Measurements from ENCODE around the gene NDRG3.

The NDRG3 gene

DNA sequence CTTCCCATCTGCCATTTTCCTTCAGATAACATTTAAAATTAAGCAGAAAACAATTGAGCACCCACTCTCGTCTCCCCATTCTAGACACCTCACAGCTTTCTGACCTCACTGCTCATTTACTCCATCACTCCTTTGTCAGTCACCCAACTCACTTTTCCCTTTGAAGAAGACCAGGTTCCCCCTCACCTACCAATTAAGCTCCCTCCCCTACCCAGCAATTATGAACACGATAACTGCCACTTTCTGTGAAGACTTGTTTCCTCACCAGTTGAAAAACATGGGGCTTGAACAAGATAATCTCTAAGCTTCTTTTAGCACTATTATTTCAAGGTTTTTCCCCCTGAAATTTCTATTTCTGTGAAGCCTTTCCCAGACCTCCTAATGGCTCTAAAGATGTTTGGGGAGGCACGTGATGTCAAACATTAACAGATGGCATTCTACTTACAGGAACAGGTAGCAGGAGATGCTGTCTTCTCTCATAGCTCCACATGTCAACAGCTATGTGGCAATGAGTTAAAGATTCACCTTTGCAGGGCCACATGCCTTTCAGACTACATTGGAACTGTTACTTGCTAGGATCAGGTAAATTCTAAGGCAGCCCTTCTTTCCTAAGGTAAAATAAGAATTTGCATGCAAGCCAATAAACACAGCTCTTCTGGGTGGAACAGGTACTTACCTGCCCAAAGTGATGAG lies 75.1 kb downstream of the NDRG3 start:
- H3K27ac ChIP-seq (ENCODE audit: low read depth, low read length, severe bottlenecking), result no peak overlapping the region
- H3K36me3 ChIP-seq (ENCODE audit: control insufficient read depth, insufficient read depth, low read length), result peaks cover 3% of the 10 kb centered on the region
- H3K4me1 ChIP-seq (ENCODE audit: control insufficient read depth, insufficient read depth, low read length, poor library complexity, severe bottlenecking), result no peaks in the 10 kb centered on the region
- H3K4me3 ChIP-seq (ENCODE audit: extremely low read depth, insufficient read depth, low read length, poor library complexity, severe bottlenecking), result no peak overlapping the region
- H3K9me3 ChIP-seq (ENCODE audit: control insufficient read depth, low read length), result no peaks in the 10 kb centered on the region
- WGBS, 2 experiments (ENCODE audit: insufficient coverage in 2 of 2), result 92 to 100% methylated on average over 3 of the region's 3 CpGs

- Histone ChIP-seq H3K4me1 (ENCODE audit: control insufficient read depth, insufficient read depth, low read length, poor library complexity, severe bottlenecking) (no peaks in the 10 kb centered on the region), H3K4me3 (ENCODE audit: extremely low read depth, insufficient read depth, low read length, poor library complexity, severe bottlenecking) (no peak overlapping the region), H3K27ac (ENCODE audit: low read depth, low read length, severe bottlenecking) (no peak overlapping the region), H3K9me3 (ENCODE audit: control insufficient read depth, low read length) (no peaks in the 10 kb centered on the region), H3K36me3 (ENCODE audit: control insufficient read depth, insufficient read depth, low read length) (peaks cover 24% of the 10 kb centered on the region)
- 90 to 91% methylated on average over 2 to 3 of the region's 4 CpGs for WGBS, 2 experiments (ENCODE audit: insufficient coverage in 2 of 2)
Observed at GRCh38 chr20:36666181-36666740, 79.6 kb downstream of the NDRG3 start.

- H3K4me3 ChIP-seq (ENCODE audit: extremely low read depth, insufficient read depth, low read length, poor library complexity, severe bottlenecking), result no peak overlapping the region
- peaks cover 31% of the 10 kb centered on the region for H3K36me3 ChIP-seq (ENCODE audit: control insufficient read depth, insufficient read depth, low read length)
- no peak overlapping the region for H3K27ac ChIP-seq (ENCODE audit: low read depth, low read length, severe bottlenecking)
- no peaks in the 10 kb centered on the region for H3K4me1 ChIP-seq (ENCODE audit: control insufficient read depth, insufficient read depth, low read length, poor library complexity, severe bottlenecking)
- H3K9me3 ChIP-seq (ENCODE audit: control insufficient read depth, low read length), result no peaks in the 10 kb centered on the region
- 96% methylated on average over 2 of the region's 2 CpGs; no CpG with 5 or more reads in 1 of the 2 experiments for WGBS, 2 experiments (ENCODE audit: insufficient coverage in 2 of 2)
Observed at GRCh38 chr20:36663031-36663430, 82.9 kb downstream of the NDRG3 start.

- Histone ChIP-seq H3K9me3 (ENCODE audit: control insufficient read depth, low read length) (no peaks in the 10 kb centered on the region), H3K36me3 (ENCODE audit: control insufficient read depth, insufficient read depth, low read length) (peaks cover 28% of the 10 kb centered on the region), H3K27ac (ENCODE audit: low read depth, low read length, severe bottlenecking) (no peak overlapping the region), H3K4me3 (ENCODE audit: extremely low read depth, insufficient read depth, low read length, poor library complexity, severe bottlenecking) (no peak overlapping the region), H3K4me1 (ENCODE audit: control insufficient read depth, insufficient read depth, low read length, poor library complexity, severe bottlenecking) (no peaks in the 10 kb centered on the region)
- whole genome bisulfite sequencing, 2 experiments (ENCODE audit: insufficient coverage in 2 of 2), result 100% methylated on average over 2 of the region's 3 CpGs; no CpG with 5 or more reads in 1 of the 2 experiments
Observed at GRCh38 chr20:36658300-36658699, 87.6 kb downstream of the NDRG3 start.

DNA sequence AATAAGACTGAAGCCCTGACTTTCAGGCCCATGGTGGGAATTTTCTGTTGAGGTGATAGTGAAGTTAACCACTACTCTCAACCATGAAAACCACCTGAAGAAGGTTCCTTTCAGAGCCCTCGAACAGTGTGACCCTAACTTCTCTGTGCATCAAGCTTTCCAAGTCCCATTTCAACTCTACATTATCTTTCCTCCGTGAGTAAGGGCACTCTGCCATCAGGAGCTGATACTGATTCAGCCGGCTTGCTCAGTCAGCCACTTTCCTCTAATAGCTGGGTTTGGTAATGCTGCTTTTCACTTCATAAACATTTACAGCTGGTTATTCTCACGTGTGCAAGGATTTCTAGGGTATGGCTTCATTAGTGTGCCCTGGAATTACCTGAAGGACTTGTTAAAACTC lies 89.2 kb downstream of the NDRG3 start:
- 85 to 100% methylated on average over 2 to 3 of the region's 4 CpGs for WGBS, 2 experiments (ENCODE audit: insufficient coverage in 2 of 2)
- Histone ChIP-seq H3K4me1 (ENCODE audit: control insufficient read depth, insufficient read depth, low read length, poor library complexity, severe bottlenecking) (no peaks in the 10 kb centered on the region), H3K4me3 (ENCODE audit: extremely low read depth, insufficient read depth, low read length, poor library complexity, severe bottlenecking) (no peak overlapping the region), H3K27ac (ENCODE audit: low read depth, low read length, severe bottlenecking) (no peak overlapping the region), H3K9me3 (ENCODE audit: control insufficient read depth, low read length) (no peaks in the 10 kb centered on the region), H3K36me3 (ENCODE audit: control insufficient read depth, insufficient read depth, low read length) (peaks cover 26% of the 10 kb centered on the region)

DNA sequence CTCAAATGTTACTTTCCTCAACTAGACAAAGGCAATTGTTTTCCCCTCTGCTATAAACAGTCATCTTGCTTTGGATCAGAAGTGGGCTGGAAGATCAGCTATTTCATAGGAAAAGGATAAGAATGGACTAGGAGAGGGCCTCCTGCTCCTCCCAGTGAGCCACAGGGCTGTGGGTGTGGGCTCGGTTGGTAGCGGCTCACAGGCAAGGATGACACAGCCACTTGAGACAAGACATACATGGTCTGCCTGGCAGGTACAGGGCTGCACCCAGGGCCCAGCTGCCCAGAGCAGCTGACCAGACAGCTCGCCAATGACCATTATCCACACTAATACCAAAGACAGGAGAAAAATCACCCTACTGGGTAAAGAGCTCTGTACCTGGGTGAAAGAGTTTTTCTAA lies 90.9 kb downstream of the NDRG3 start:
- Histone ChIP-seq H3K4me1 (ENCODE audit: control insufficient read depth, insufficient read depth, low read length, poor library complexity, severe bottlenecking) (no peaks in the 10 kb centered on the region), H3K27ac (ENCODE audit: low read depth, low read length, severe bottlenecking) (no peak overlapping the region), H3K36me3 (ENCODE audit: control insufficient read depth, insufficient read depth, low read length) (peaks cover 16% of the 10 kb centered on the region), H3K4me3 (ENCODE audit: extremely low read depth, insufficient read depth, low read length, poor library complexity, severe bottlenecking) (no peak overlapping the region), H3K9me3 (ENCODE audit: control insufficient read depth, low read length) (no peaks in the 10 kb centered on the region)
- WGBS, 2 experiments (ENCODE audit: insufficient coverage in 2 of 2), result 90 to 100% methylated on average over 2 of the region's 3 CpGs

DNA sequence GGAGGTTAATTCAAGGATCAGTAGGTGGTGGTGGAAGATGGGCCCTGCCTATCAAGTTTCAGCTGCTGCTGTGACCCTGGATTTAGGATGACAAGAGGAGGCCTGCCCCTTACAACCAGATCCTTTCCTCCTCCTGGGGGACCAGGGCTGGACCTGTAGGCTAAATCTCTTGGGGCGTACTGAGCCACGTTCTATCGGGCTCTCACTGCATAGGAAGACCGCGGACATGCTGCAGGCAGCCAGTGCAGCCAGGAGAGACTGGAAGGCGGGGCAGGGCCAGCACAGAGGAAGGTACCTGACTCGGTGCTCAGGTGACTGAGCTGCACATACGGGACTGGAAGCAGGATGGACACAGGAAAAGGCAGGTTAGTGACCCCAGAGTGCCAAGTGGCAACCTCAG lies 91.4 kb downstream of the NDRG3 start:
- Histone ChIP-seq H3K36me3 (ENCODE audit: control insufficient read depth, insufficient read depth, low read length) (peaks cover 15% of the 10 kb centered on the region), H3K9me3 (ENCODE audit: control insufficient read depth, low read length) (no peaks in the 10 kb centered on the region), H3K4me1 (ENCODE audit: control insufficient read depth, insufficient read depth, low read length, poor library complexity, severe bottlenecking) (no peaks in the 10 kb centered on the region), H3K27ac (ENCODE audit: low read depth, low read length, severe bottlenecking) (no peak overlapping the region), H3K4me3 (ENCODE audit: extremely low read depth, insufficient read depth, low read length, poor library complexity, severe bottlenecking) (no peak overlapping the region)
- whole genome bisulfite sequencing, 2 experiments (ENCODE audit: insufficient coverage in 2 of 2), result 96 to 98% methylated on average over 8 of the region's 8 CpGs

- Histone ChIP-seq H3K4me3 (ENCODE audit: extremely low read depth, insufficient read depth, low read length, poor library complexity, severe bottlenecking) (no peak overlapping the region), H3K9me3 (ENCODE audit: control insufficient read depth, low read length) (no peaks in the 10 kb centered on the region), H3K36me3 (ENCODE audit: control insufficient read depth, insufficient read depth, low read length) (peaks cover 15% of the 10 kb centered on the region), H3K4me1 (ENCODE audit: control insufficient read depth, insufficient read depth, low read length, poor library complexity, severe bottlenecking) (no peaks in the 10 kb centered on the region), H3K27ac (ENCODE audit: low read depth, low read length, severe bottlenecking) (no peak overlapping the region)
- WGBS, 2 experiments (ENCODE audit: insufficient coverage in 2 of 2), result 90 to 100% methylated on average over 4 to 8 of the region's 9 CpGs
Observed at GRCh38 chr20:36653456-36653855, 92.4 kb downstream of the NDRG3 start.

GRCh38 chr20:36647196-36648121 lies 98.4 kb downstream of the NDRG3 start:
- 88 to 91% methylated on average over 5 of the region's 8 CpGs for WGBS, 2 experiments (ENCODE audit: insufficient coverage in 2 of 2)
- H3K4me3 ChIP-seq (ENCODE audit: extremely low read depth, insufficient read depth, low read length, poor library complexity, severe bottlenecking), result no peak overlapping the region
- H3K27ac ChIP-seq (ENCODE audit: low read depth, low read length, severe bottlenecking), result no peak overlapping the region

GRCh38 chr20:36646678-36647077 lies 99.2 kb downstream of the NDRG3 start:
- WGBS, 2 experiments (ENCODE audit: insufficient coverage in 2 of 2), result 73 to 90% methylated on average over 2 to 3 of the region's 3 CpGs
- no peak overlapping the region for H3K27ac ChIP-seq (ENCODE audit: low read depth, low read length, severe bottlenecking)
- no peaks in the 10 kb centered on the region for H3K36me3 ChIP-seq (ENCODE audit: control insufficient read depth, insufficient read depth, low read length)
- H3K9me3 ChIP-seq (ENCODE audit: control insufficient read depth, low read length), result no peaks in the 10 kb centered on the region
- no peak overlapping the region for H3K4me3 ChIP-seq (ENCODE audit: extremely low read depth, insufficient read depth, low read length, poor library complexity, severe bottlenecking)
- H3K4me1 ChIP-seq (ENCODE audit: control insufficient read depth, insufficient read depth, low read length, poor library complexity, severe bottlenecking), result peaks cover 3% of the 10 kb centered on the region

More at GRCh38 chr20:36647196-36648121, 98.4 kb downstream of the NDRG3 start:
- Histone ChIP-seq H3K36me3 (ENCODE audit: control insufficient read depth, insufficient read depth, low read length) (peaks cover 2% of the 10 kb centered on the region), H3K9me3 (ENCODE audit: control insufficient read depth, low read length) (no peaks in the 10 kb centered on the region), H3K4me1 (ENCODE audit: control insufficient read depth, insufficient read depth, low read length, poor library complexity, severe bottlenecking) (peaks cover 3% of the 10 kb centered on the region)

All from mesodermal cell (in vitro differentiated cells).